Measurements from ENCODE around the gene PCP2. TPM values are rescaled to one million over a fixed set of nuclear protein-coding genes. Genes with fewer than 3 reads are reported as not detected.

PCP2 gene
- total and polyA plus RNA-seq, 2 of the 8 experiments (the other 6 are each of a cell fraction or from before 2014, with no cell fraction given) = not detected

DNA sequence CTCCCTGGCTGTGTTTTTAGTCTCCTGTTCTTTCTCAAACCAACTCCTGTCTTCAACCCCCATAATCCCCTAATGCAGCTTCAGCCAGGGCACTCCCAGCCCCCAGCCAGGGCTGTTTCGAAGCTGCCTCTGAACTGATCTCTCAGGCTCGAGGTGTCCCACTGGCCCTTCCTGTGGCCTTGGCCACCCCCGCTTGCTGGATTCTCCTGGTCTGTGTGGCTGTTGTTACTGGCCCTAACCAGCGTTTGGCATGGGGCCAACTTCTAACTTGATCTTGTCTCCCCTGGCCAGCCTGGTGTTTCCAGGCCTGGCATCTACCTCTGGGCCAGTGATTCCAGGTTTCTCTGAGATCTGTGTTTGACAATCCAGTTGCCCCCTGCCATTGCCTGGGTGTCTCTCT, 15.2 kb downstream of the PCP2 start:
- ChIA-PET CTCF (ENCODE audit: partially characterized antibody) (interaction anchor here (0.6 to 1.1 kb wide), 2 partner anchors 61 to 243 kb away, joined by 3 read pairs; no protein-coding TSS in a partner anchor), POLR2A (ENCODE audit: partially characterized antibody) (interaction anchor here (1.1 to 4.3 kb wide), 7 partner anchors 11 to 63 kb away, joined by 3 to 29 read pairs (median 5); partner anchors contain the start of genes PCP2, PET100 and XAB2)
- WGBS, 2 experiments (ENCODE audit: extremely low coverage in 1 of 2, insufficient coverage in 1 of 2, insufficient read length in 1 of 2, insufficient replicate concordance in 2 of 2, low coverage in 1 of 2, low lambda C conversion rate in 2 of 2, missing lambda C conversion rate in 1 of 2) = 92% methylated on average over 4 of the region's 4 CpGs; no CpG with 5 or more reads in 1 of the 2 experiments
- FAIRE-seq (no peak), DNase-seq (ENCODE audit: low read depth in 1 of 2, low spot score in 2 of 2) (no peak)
- Histone ChIP-seq H2AK5ac (ENCODE audit: low read depth, low read length) (no peak overlapping the region), H3K27me3 (replicated peaks in 1 of 4; ENCODE audit: control insufficient read depth in 3 of 4, extremely low read depth in 1 of 4, insufficient read depth in 3 of 4, low read length in 3 of 4) (no peaks in the 10 kb centered on the region), H3K9ac (replicated peaks in 1 of 4; ENCODE audit: extremely low read depth in 1 of 4, low read depth in 3 of 4, low read length in 3 of 4) (no peak overlapping the region), H2BK20ac (ENCODE audit: low read length) (no peak overlapping the region), H3K56ac (replicated peaks; ENCODE audit: insufficient read length, low read depth, low read length) (no peak overlapping the region), H2BK12ac (ENCODE audit: low read depth, low read length) (no peak overlapping the region), H4K5ac (ENCODE audit: insufficient read length, low read depth, low read length) (no peak overlapping the region), H3K4ac (replicated peaks; ENCODE audit: insufficient read length, low read depth, low read length) (no peak overlapping the region), H3K79me2 (ENCODE audit: control insufficient read depth in 1 of 2, insufficient read depth in 2 of 2, low read length in 2 of 2) (no peaks in the 10 kb centered on the region), H3K4me3 (ENCODE audit: extremely low read depth in 1 of 4, insufficient read depth in 2 of 4, low read depth in 3 of 4, low read length in 4 of 4) (no peak overlapping the region), H2AFZ (ENCODE audit: low read length) (no peak overlapping the region), H2BK15ac (ENCODE audit: low read length) (no peak overlapping the region), H3K4me2 (ENCODE audit: insufficient read depth in 1 of 2, low read depth in 2 of 2, low read length in 2 of 2) (no peak overlapping the region), H3K14ac (ENCODE audit: insufficient read length) (no peak overlapping the region), H2BK120ac (replicated peaks; ENCODE audit: low read depth, low read length) (no peak overlapping the region), H3K4me1 (replicated peaks in 1 of 4; ENCODE audit: control insufficient read depth in 3 of 4, insufficient read depth in 4 of 4, low read length in 3 of 4) (no peaks in the 10 kb centered on the region), H3K23me2 (ENCODE audit: low read depth, low read length) (no peaks in the 10 kb centered on the region), H3K79me1 (ENCODE audit: low read depth, low read length) (no peaks in the 10 kb centered on the region; the same call in 1 of the 2 replicates), H3K9me3 (ENCODE audit: insufficient read depth in 2 of 2, low read depth in 1 of 2, low read length in 1 of 2) (no peaks in the 10 kb centered on the region), H3K23ac (ENCODE audit: insufficient read length) (no peak overlapping the region), H2BK5ac (ENCODE audit: low read depth, low read length) (no peak overlapping the region), H4K91ac (replicated peaks; ENCODE audit: insufficient read length, low read length) (no peak overlapping the region), H4K20me1 (replicated peaks in 1 of 2; ENCODE audit: control insufficient read depth in 1 of 2, insufficient read depth in 2 of 2, low read length in 2 of 2) (peaks cover 6 to 16% of the 10 kb centered on the region in 2 experiments), H4K8ac (ENCODE audit: extremely low read depth, insufficient read depth, low read length) (no peak overlapping the region; the same call in 1 of the 2 replicates), H3K36me3 (ENCODE audit: control insufficient read depth in 2 of 4, insufficient read depth in 4 of 4, low read length in 3 of 4) (peaks cover 8 to 50% (median 25%) of the 10 kb centered on the region in 4 experiments; a peak in 6 of 8 replicates), H3K27ac (ENCODE audit: low read depth, low read length) (no peak overlapping the region), H3K18ac (ENCODE audit: extremely low read depth, low read length) (no peak overlapping the region)
- TF ChIP-seq CBX5 (IDR thresholded peaks at IDR 0.05; ENCODE audit: low read depth, low read length) (no peak), KDM4A (IDR thresholded peaks at IDR 0.05; ENCODE audit: low read depth, low read length, severe bottlenecking) (no peak), SP2 (IDR thresholded peaks at IDR 0.05; ENCODE audit: low read length) (no peak)
